HEK293 (cell line): ENCODE data around the gene ADAM33.

Experiments used
- CTCF ChIA-PET: fragments of 350-600 bp; formaldehyde crosslinking; extraction: SDS; loops from one replicate; lab custom pipeline; 2021; ENCODE audit warnings: antibody characterized with exemption; lab: Yijun Ruan, JAX
- POLR2A ChIA-PET: fragments of 300-600 bp; formaldehyde crosslinking; extraction: SDS; loops from one replicate; lab custom pipeline; 2020; ENCODE audit warnings: antibody characterized with exemption, inconsistent platforms; lab: Yijun Ruan, JAX
- H3K27ac ChIP-seq: fragments of 200-500 bp; sonication (Bioruptor generic); 2 replicates; pipeline ENCODE4 v1.5.1; 2014; ENCODE audit warnings: low read depth, low read length, control low read depth, inconsistent platforms; ENCODE audit errors: extremely low read depth
- H3K36me3 ChIP-seq, 2 experiments: fragments of 200-500 bp in 1 of 2; sonication (Bioruptor generic) in 1 of 2; 1 replicate in 1 of 2; 2 replicates in 1 of 2; pipeline ENCODE4 v1.5.1; 2014 to 2017; ENCODE audit warnings: inconsistent platforms in 2 of 2, low read length in 2 of 2; ENCODE audit not compliant: control insufficient read depth in 2 of 2, insufficient read depth in 1 of 2
- H3K4me1 ChIP-seq: fragments of 200-500 bp; sonication (Bioruptor generic); 2 replicates; pipeline ENCODE4 v1.5.1; 2014; ENCODE audit warnings: mild to moderate bottlenecking, low read length, inconsistent platforms; ENCODE audit not compliant: control insufficient read depth, insufficient read depth
- H3K4me3 ChIP-seq: 2 replicates; pipeline ENCODE4 v1.5.1; 2011; ENCODE audit warnings: low read depth, mild to moderate bottlenecking, control low read depth, low read length, moderate library complexity
- H3K9me3 ChIP-seq: fragments of 200-500 bp; sonication (Bioruptor generic); 2 replicates; pipeline ENCODE4 v1.5.1; 2014; ENCODE audit warnings: low read depth, low read length, inconsistent platforms; ENCODE audit not compliant: control insufficient read depth, insufficient read depth
- GLIS1 ChIP-seq: fragments of 450-650 bp; formaldehyde crosslinking; IDR thresholded peaks from 2 replicates; pipeline ENCODE4 v1.5.1; 2016; ENCODE audit warnings: missing biosample characterization, missing genetic modification characterization
- GLIS2 ChIP-seq: fragments of 450-650 bp; formaldehyde crosslinking; IDR thresholded peaks from 2 replicates; pipeline ENCODE4 v1.5.1; 2016; ENCODE audit warnings: missing biosample characterization, missing genetic modification characterization
- KLF9 ChIP-seq: fragments of 450-650 bp; formaldehyde crosslinking; IDR thresholded peaks from 2 replicates; pipeline ENCODE4 v1.5.1; 2016; ENCODE audit warnings: missing biosample characterization, missing genetic modification characterization, low read depth
- PATZ1 ChIP-seq: fragments of 450-650 bp; formaldehyde crosslinking; IDR thresholded peaks from 2 replicates; pipeline ENCODE4 v1.5.1; 2016; ENCODE audit warnings: missing biosample characterization, missing genetic modification characterization
- SCRT2 ChIP-seq: fragments of 450-650 bp; formaldehyde crosslinking; IDR thresholded peaks from 2 replicates; pipeline ENCODE4 v1.5.1; 2016; ENCODE audit warnings: missing biosample characterization, missing genetic modification characterization
- SP3 ChIP-seq: fragments of 450-650 bp; formaldehyde crosslinking; IDR thresholded peaks from 2 replicates; pipeline ENCODE4 v1.5.1; 2016; ENCODE audit warnings: missing biosample characterization, missing genetic modification characterization
- SP7 ChIP-seq: fragments of 450-650 bp; formaldehyde crosslinking; IDR thresholded peaks from 2 replicates; pipeline ENCODE4 v1.5.1; 2016; ENCODE audit warnings: missing biosample characterization, missing genetic modification characterization
- ZEB2 ChIP-seq: fragments of 450-650 bp; formaldehyde crosslinking; IDR thresholded peaks from 2 replicates; pipeline ENCODE4 v1.5.1; 2016; ENCODE audit warnings: missing biosample characterization, missing genetic modification characterization
- ZFHX2 ChIP-seq: fragments of 450-650 bp; formaldehyde crosslinking; conservative IDR thresholded peaks from 2 replicates; pipeline ENCODE4 v1.5.1; 2016; ENCODE audit warnings: missing biosample characterization, missing genetic modification characterization
- ZFP3 ChIP-seq: fragments of 450-650 bp; formaldehyde crosslinking; IDR thresholded peaks from 2 replicates; pipeline ENCODE4 v1.5.1; 2016; ENCODE audit warnings: low read depth, missing biosample characterization, missing genetic modification characterization
- ZNF2 ChIP-seq: fragments of 450-650 bp; formaldehyde crosslinking; IDR thresholded peaks from 2 replicates; pipeline ENCODE4 v1.5.1; 2016; ENCODE audit warnings: missing biosample characterization, missing genetic modification characterization
- ZNF341 ChIP-seq: fragments of 450-650 bp; formaldehyde crosslinking; IDR thresholded peaks from 2 replicates; pipeline ENCODE4; 2016; ENCODE audit warnings: low read depth, missing biosample characterization, missing genetic modification characterization
- ZNF548 ChIP-seq: fragments of 450-650 bp; formaldehyde crosslinking; IDR thresholded peaks from 2 replicates; pipeline ENCODE4 v1.5.1; 2016; ENCODE audit warnings: missing biosample characterization, missing genetic modification characterization
- ZNF654 ChIP-seq: fragments of 450-650 bp; formaldehyde crosslinking; IDR thresholded peaks from 2 replicates; pipeline ENCODE4 v1.5.1; 2016; ENCODE audit warnings: low read depth, missing biosample characterization, missing genetic modification characterization
- ZNF660 ChIP-seq: fragments of 450-650 bp; IDR thresholded peaks from 2 replicates; pipeline ENCODE4 v1.5.1; 2018; ENCODE audit warnings: missing biosample characterization, mild to moderate bottlenecking, missing genetic modification characterization
- TF ChIP-seq, protein P1 (sequence below): fragments of 450-650 bp; formaldehyde crosslinking; IDR thresholded peaks from 2 replicates; pipeline ENCODE4 v1.5.1; 2016; ENCODE audit warnings: missing biosample characterization, missing genetic modification characterization
- TF ChIP-seq, protein P2 (sequence below): fragments of 450-650 bp; formaldehyde crosslinking; IDR thresholded peaks from 2 replicates; pipeline ENCODE4 v1.5.1; 2016; ENCODE audit warnings: missing biosample characterization, missing genetic modification characterization
- TF ChIP-seq, protein P3 (sequence below): fragments of 450-650 bp; formaldehyde crosslinking; IDR thresholded peaks from 2 replicates; pipeline ENCODE4 v1.5.1; 2016; ENCODE audit warnings: missing biosample characterization, missing genetic modification characterization

Gene ADAM33

DNA sequence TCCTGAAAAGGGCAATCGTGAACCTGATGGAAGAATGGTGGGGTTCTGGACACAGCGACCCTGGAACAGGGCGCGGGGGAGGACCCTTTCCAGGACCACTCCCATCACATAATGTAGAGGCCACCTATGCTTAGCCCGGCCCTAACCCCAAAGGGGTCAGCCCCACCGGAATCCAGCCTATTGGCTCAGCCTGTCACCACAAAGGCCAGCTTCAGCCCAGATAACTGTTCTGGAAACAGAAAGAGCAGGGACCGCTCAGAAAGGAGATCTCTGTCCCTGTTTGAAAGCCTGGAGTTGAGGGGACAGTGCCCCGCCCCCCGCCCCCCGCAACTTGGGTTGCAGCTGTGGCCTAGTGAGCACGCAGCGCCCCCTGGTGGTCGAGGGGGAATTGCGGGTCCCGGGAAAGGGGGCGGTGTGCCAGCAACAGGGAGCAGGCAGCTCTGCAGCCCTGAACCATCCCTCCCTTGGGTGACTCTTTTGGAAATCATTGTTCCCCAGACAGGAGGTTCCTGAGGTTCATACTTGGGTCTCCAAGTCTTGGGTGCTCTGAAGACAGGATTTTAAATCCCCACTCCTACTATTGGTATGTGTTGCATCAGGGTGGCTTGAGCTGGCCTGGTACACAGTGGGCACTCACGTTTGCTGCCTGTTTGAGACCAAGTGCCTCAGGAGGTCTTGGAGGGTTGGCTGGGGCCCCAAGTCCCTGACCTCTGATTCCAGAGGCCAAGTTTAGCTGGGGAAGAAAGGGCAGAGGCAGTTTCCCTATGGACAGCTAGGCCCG, 29.1 kb upstream of the ADAM33 start:
- Histone ChIP-seq H3K9me3 (no peaks in the 10 kb centered on the region), H3K4me1 (no peaks in the 10 kb centered on the region), H3K36me3 (no peaks in the 10 kb centered on the region), H3K27ac (no peak overlapping the region), H3K4me3 (no peak overlapping the region)
- ChIA-PET CTCF (interaction anchor here (0.6 to 3.2 kb wide), 62 partner anchors 9 to 1601 kb away, joined by 3 to 94 read pairs (median 5); partner anchors contain the start of genes ADAM33, ADISSP, AP5S1 and SPEF1), POLR2A (interaction anchor here (0.6 to 2.1 kb wide), 5 partner anchors 21 to 503 kb away, joined by 3 to 8 read pairs (median 4); partner anchors contain the start of genes ADISSP, HSPA12B and SPEF1)
- TF ChIP-seq SP3 (tag by site-specific recombination) (peak; percentile 47), ZNF660 (tag by site-specific recombination) (no peak), GLIS1 (peak; percentile 71), ZEB2 (tag by site-specific recombination) (no peak), SCRT2 (peak; percentile 80), ZFHX2 (tag by site-specific recombination) (0 out of 2 replicates have a peak, but pooled peaks have one; percentile 35), ZNF341 (peak; percentile 45; the same call in 1 of the 2 replicates), GLIS2 (peak; percentile 84), KLF9 (tag by site-specific recombination) (peak; percentile 86), ZNF2 (tag by site-specific recombination) (peak; percentile 86; the same call in 1 of the 2 replicates), PATZ1 (tag by site-specific recombination) (peak; percentile 64; the same call in 1 of the 2 replicates), ZNF654 (peak; percentile 55), ZFP3 (tag by site-specific recombination) (no peak), ZNF548 (no peak), SP7 (tag by site-specific recombination) (0 out of 2 replicates have a peak, but pooled peaks have one; percentile 27)
- TF ChIP-seq, protein P1, sequence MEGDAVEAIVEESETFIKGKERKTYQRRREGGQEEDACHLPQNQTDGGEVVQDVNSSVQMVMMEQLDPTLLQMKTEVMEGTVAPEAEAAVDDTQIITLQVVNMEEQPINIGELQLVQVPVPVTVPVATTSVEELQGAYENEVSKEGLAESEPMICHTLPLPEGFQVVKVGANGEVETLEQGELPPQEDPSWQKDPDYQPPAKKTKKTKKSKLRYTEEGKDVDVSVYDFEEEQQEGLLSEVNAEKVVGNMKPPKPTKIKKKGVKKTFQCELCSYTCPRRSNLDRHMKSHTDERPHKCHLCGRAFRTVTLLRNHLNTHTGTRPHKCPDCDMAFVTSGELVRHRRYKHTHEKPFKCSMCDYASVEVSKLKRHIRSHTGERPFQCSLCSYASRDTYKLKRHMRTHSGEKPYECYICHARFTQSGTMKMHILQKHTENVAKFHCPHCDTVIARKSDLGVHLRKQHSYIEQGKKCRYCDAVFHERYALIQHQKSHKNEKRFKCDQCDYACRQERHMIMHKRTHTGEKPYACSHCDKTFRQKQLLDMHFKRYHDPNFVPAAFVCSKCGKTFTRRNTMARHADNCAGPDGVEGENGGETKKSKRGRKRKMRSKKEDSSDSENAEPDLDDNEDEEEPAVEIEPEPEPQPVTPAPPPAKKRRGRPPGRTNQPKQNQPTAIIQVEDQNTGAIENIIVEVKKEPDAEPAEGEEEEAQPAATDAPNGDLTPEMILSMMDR (tag by site-specific recombination) = peak; percentile 88
- TF ChIP-seq, protein P2, sequence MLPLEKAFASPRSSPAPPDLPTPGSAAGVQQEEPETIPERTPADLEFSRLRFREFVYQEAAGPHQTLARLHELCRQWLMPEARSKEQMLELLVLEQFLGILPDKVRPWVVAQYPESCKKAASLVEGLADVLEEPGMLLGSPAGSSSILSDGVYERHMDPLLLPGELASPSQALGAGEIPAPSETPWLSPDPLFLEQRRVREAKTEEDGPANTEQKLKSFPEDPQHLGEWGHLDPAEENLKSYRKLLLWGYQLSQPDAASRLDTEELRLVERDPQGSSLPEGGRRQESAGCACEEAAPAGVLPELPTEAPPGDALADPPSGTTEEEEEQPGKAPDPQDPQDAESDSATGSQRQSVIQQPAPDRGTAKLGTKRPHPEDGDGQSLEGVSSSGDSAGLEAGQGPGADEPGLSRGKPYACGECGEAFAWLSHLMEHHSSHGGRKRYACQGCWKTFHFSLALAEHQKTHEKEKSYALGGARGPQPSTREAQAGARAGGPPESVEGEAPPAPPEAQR = no peak
- TF ChIP-seq, protein P3, sequence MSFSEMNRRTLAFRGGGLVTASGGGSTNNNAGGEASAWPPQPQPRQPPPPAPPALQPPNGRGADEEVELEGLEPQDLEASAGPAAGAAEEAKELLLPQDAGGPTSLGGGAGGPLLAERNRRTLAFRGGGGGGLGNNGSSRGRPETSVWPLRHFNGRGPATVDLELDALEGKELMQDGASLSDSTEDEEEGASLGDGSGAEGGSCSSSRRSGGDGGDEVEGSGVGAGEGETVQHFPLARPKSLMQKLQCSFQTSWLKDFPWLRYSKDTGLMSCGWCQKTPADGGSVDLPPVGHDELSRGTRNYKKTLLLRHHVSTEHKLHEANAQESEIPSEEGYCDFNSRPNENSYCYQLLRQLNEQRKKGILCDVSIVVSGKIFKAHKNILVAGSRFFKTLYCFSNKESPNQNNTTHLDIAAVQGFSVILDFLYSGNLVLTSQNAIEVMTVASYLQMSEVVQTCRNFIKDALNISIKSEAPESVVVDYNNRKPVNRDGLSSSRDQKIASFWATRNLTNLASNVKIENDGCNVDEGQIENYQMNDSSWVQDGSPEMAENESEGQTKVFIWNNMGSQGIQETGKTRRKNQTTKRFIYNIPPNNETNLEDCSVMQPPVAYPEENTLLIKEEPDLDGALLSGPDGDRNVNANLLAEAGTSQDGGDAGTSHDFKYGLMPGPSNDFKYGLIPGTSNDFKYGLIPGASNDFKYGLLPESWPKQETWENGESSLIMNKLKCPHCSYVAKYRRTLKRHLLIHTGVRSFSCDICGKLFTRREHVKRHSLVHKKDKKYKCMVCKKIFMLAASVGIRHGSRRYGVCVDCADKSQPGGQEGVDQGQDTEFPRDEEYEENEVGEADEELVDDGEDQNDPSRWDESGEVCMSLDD (tag by site-specific recombination) = peak; percentile 92
